ENCODE results near the gene SMG5.
"Not testable (repeated sequence)": the region's sequence is repeated elsewhere in the genome, so short reads cannot be mapped to it uniquely, and the experiment has no call there.

The SMG5 gene

GRCh38 chr1:156282479-156283222 is at the start of gene SMG5:
Gene SMG5, minus strand, starts transcription at chr1:156282825. Its CDS starts 145 bp downstream, at chr1:156282680.
- peak; percentile 98 for DNase-seq

DNA sequence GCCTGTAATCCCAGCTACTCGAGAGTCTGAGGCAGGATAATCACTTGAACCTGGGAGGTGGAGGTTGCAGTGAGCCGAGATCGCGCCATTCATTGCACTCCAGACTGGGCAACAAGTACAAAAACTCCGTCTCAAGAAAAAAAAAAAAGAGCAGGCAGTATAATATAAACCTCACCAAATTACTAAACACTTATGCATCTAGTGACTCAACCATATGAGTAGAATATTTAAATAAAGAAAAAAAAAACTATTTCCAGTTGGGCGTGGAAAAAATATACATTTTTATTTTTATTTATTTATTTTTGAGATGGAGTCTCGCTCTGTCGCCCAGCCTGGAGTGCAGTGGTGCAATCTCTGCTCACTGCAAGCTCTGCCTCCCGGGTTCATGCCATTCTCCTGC is 40.6 kb upstream of the SMG5 start:
- not testable (repeated sequence) for DNase-seq

- no peak for DNase-seq
Measured at GRCh38 chr1:156320560-156320959, 37.9 kb upstream of the SMG5 start.

- DNase-seq, result no peak
Measured at GRCh38 chr1:156319664-156320063, 37.0 kb upstream of the SMG5 start.

DNA sequence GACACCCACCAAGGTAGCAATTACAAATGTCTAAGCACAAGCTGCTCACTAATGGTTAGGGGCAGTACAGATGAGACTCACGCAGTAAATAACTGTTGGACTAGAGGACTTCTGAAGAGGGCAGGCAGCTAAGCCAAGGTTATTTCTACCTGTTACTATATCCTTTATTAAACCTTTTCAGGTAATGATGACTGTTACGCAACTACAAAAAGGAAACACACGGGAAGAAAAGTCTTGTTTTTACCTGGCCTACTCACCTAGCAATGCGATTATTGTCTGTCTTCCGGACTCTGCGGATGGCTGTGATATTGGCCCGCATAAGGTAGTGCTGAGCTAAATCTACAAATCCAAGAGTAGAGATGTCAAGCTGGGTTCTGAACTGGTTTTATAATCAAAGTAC is 34.3 kb upstream of the SMG5 start:
- DNase-seq, result no peak

DNA sequence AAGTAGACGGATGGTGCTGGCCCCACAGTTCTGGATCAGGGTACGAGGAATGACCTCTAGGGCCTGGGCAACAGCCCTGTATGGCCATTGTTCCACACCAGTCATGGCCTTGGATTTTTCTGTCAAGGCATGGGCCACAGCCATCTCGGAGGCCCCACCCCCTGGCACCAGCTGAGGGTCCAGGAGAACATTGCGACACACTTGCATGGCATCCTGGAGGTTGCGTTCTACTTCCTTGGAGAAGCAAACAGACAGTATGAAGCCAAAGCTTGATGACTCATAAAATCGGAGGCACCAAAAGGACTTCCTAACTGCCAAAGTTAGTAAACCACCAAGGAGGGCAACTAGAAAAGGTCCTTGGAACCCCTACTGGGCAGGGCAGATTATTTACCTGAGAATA is 28.3 kb upstream of the SMG5 start:
- DNase-seq, result no peak

GRCh38 chr1:156308078-156308477 is 25.5 kb upstream of the SMG5 start:
- DNase-seq, result no peak

DNA sequence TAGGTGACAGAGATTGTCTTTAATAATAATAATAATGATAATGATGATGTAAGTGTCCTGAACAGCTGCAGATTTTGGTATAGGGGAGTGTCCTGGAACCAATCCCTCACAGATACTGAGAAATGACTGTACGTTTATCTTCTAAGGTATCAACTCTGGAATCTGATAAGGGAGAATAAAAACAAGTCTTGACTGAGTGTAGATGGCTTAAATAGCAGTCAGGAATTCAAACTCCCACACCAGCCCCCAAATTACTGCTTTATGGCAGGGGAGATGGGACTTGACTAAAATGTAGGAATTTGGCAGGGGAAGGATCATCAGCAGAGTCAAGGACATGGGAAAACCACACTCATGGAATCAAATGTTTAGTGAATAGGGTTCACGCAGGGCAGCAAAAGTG is 22.6 kb upstream of the SMG5 start:
- DNase-seq, result no peak

DNA sequence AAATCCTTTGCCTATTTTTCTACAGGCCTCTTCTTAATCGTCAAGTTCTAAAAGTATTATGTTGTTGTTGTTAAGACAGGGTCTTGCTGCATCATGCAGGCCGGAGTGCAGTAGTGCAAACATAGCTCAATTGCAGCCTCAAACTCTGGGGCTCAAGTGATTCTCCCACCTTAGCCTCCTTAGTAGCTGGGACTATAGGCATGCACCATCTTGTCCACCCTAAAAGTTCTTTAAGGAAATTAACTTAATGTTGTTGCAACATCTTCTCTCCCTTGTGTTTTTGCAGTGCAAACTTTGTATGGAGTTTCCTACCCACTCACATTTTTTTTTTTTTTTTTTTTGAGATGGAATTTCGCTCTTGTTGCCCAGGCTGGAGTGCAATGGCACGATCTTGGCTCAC is 20.6 kb upstream of the SMG5 start:
- DNase-seq, result no peak

DNA sequence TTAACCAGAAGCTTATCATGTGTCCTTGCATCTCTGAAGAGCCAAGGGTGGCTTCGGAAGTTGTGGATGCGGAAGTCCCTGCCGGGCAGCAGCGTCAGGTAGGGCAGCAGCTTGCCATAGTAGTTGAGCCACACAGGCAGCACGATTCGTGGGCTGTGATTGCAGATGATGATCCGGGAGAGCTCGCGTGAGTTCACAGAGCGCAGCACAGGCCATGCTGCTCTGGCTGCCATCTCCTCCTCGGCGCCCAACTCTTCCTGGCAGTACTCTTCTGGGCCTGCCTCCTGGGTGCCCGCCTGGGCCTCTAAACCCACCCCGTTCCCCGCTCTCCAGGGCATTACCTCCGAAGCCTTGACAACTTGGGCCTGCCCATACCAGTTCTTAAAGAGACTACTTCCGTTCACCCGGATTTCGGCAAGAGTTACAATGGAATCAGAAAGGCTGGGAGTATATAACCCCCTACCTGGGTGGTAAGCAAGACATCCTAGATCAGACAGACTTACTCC is 16.3 kb upstream of the SMG5 start, which contains the start of gene VHLL:
Gene VHLL (minus strand): TSS at position 456 of the 506 bp plus-strand sequence. CDS start 118 bp downstream, at position 338.
- DNase-seq, result no peak

DNA sequence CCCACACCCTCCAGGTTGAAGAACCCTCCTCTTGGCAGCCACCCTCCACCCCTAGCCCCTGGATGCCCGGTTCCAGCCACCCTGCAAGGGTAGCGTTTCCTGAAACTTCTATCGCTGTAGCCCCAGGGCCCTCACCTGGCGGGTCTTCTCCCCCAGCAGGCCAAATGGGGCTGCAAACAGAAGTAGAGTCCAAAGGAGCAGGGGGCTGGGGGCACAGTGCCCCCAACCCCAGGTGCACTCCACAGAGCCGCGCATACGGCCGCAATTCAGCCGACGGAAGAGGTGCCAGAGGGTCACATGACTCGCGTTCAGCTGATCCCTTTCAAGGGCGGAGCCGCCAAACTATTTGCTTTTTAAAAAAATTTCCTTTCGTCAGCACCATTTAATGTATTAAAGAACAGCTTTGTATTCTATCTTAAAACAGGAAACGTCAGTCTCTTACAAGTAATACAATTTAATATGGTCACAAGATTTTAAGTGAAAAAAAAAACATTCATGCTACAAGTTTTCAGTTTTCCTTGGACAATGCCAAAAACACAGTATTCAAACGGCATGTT is 12.8 kb upstream of the SMG5 start, which contains the start of gene GLMP:
Gene GLMP (minus strand): TSS at position 289 of the 557 bp plus-strand sequence. CDS start 34 bp downstream, at position 255.
- DNase-seq, result peak; percentile 43

GRCh38 chr1:156293895-156294294 is 11.3 kb upstream of the SMG5 start:
- no peak for DNase-seq

DNA sequence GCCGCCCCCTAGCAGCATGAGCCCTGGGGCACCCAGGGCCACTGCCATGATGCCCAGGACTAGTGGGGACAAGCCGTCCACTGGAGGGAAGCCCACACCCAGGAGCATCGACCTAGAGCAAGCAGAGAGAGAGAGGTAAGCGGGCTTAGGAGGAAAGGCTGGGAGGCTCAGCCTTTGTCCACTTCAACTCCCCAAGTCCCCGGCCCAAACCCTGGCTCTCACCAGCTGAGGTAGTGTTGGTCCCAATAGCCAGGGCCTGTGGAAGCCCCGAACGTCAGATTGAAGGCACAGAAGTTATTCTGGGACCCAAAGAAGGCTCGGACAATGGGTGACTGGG is 10.4 kb upstream of the SMG5 start:
- no peak for DNase-seq

DNA sequence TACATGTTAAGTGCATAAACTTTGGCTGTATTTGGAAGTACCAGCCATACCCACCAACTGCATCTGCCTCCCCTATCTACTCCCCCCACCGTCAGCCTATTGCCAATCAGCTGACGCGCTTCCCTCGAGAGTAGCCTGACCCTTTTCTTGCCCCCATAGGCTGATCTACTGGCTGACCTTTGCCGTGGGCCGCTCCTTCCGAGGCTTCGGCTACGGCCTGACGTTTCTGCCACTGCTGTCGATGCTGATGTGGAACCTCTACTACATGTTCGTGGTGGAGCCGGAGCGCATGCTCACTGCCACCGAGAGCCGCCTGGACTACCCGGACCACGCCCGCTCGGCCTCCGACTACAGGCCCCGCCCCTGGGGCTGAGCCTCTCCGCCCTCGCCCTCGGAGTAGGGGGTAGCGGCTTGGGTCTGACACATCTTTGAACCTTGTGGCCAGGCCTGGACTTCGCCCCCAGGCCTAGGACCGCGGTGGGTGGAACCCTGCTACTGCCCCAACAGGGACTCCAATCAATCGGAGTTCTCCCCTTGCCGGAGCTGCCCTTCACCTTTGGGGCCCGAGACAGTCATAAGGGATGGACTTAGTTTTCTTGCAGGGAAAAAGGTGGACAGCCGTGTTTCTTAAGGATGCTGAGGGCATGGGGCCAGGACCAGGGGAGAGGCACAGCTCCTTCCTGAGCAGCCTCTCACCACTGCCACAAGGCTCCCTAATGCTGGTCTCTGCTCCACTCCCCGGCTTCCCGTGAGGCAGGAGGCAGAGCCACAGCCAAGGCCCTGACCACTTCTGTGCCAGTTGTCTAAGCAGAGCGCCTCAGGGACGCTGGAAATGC is 8.8 kb upstream of the SMG5 start:
- peak; percentile 84 for DNase-seq

- no peak for DNase-seq
Measured at GRCh38 chr1:156289857-156290256, 7.2 kb upstream of the SMG5 start.

GRCh38 chr1:156286061-156286460 is 3.4 kb upstream of the SMG5 start:
- no peak for DNase-seq

- no peak for DNase-seq
Measured at GRCh38 chr1:156285437-156285836, 2.8 kb upstream of the SMG5 start.

DNA sequence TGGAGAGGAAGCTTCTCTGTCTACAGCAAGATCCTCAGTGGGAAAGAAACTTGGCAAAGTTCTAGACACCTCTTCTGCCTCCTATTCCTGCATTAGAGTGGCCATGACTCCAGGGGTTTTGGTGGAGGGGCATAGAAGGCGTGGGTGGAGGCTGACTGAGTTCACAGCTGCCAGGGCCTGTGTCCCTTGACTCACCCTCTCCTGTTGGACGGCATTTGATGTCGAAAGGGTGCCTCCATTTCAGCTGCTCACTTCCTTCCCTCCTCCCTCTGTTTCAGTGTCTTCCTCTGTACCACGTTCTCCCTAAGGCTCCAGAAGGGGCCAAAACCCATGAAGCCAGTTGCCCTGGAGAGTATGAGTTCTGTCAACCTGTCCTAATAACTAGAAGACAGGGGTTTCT is 2.1 kb upstream of the SMG5 start:
- no peak for DNase-seq

DNA sequence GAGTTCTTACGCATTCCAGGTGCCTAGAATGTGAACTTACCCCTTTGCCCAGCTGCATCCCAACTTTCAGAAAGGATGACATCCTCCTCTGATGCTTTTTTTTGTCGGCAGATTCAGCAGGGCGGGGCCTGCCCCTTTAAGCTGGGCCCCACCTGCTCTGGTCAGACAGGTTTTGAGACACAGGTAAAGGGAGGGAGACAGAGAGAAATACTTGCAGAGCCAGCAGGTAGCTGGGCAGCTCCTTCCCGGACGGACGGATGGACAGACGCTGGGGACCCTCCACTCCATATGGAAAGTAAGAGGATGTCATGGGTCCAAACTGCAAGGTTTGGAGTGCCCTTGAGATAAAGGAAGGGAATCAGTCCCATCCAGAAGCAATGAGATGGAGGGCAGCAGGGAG is 1.5 kb upstream of the SMG5 start, which contains the start of gene TMEM79:
Gene TMEM79 (plus strand): TSS at position 214 of the 400 bp plus-strand sequence. CDS start 902 bp downstream, outside the sequence.
- no peak for DNase-seq

- no peak for DNase-seq
Measured at GRCh38 chr1:156283521-156283920, 896 bp upstream of the SMG5 start.

DNA sequence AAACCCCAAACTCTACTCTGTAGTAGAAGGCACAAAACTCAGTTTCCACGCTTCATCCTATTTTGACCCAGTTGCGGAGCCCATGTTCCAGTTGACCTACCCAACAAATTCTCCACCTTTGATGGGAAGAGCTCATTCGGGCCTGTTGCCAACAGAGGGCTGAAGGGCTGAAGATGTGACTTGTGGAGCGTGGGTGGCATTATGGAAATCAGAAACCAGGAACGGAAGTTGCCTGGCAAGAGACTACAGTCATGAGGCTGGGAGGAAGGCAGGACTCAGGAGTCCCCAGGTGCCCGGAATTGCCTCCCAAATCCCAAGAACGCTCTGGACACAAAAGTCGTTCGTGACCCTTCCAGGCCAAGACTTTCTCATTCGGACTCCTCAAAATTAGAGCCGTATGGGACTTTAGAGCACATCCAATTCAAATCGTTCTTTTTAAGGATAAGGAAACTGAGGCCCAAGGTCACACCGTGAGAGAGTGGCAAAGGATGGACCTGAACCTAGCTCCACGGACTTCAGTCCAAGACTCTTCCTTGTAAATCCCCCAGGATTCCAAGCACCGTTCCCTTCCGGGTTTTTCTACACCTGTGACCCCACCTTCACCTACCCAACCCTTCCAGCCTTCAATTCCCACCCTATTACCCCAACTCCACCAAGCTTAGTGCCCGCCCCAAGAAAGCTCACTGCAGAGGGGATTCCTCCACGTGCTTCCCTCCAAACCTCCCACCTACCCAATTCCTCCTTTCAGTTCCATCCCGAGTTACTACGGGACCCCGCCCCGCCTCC is 739 bp downstream of the SMG5 start:
- peak; percentile 74 for DNase-seq

- no peak for DNase-seq
Measured at GRCh38 chr1:156281281-156281680, 1.3 kb downstream of the SMG5 start.

GRCh38 chr1:156279837-156280236 is 2.8 kb downstream of the SMG5 start:
- no peak for DNase-seq

Measured in NCI-H1105 (cell line).